Measurements from ENCODE around the gene BRD1. TPM values are rescaled to one million over a fixed set of nuclear protein-coding genes. Genes with fewer than 3 reads are reported as not detected.

The BRD1 gene
- polyA plus RNA-seq, 1 experiment: 4.6 TPM

DNA sequence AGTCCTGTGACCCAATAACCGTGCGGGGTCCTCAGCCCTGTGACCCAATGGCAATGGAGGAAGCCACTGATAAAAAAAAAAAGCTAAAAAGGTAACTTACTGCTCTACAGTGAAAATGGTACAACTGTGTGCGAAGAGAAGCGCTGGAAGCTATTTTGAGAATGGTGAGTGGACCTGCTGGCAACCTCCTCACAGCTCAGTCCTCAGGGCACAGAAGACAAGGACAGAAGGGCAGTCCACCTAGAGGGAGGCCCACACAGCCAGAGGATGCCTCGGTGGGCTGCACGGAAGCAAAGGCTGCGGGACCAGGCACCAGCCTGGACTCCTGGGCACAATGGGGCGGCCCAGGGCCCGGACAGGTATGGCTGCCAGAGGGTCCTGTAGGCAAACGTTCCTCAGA lies 35.6 kb downstream of the BRD1 start:
- Histone ChIP-seq H3K27ac (ENCODE audit: low read depth, low read length) (no peak overlapping the region), H3K9me3 (ENCODE audit: control insufficient read depth, insufficient read depth, low read length) (no peaks in the 10 kb centered on the region; the same call in 1 of the 2 replicates), H3K4me3 (ENCODE audit: low read depth, low read length) (no peak overlapping the region), H3K27me3 (ENCODE audit: control insufficient read depth, insufficient read depth, low read length) (no peaks in the 10 kb centered on the region)
- DNase-seq (ENCODE audit: low read depth, low spot score): no peak
- CTCF ChIA-PET: no interaction called here
- POLR2A ChIA-PET: interaction anchor here (0.7 kb wide), 1 partner anchor 81 kb away, joined by 3 read pairs; no protein-coding TSS in a partner anchor
- TF ChIP-seq, protein P1, sequence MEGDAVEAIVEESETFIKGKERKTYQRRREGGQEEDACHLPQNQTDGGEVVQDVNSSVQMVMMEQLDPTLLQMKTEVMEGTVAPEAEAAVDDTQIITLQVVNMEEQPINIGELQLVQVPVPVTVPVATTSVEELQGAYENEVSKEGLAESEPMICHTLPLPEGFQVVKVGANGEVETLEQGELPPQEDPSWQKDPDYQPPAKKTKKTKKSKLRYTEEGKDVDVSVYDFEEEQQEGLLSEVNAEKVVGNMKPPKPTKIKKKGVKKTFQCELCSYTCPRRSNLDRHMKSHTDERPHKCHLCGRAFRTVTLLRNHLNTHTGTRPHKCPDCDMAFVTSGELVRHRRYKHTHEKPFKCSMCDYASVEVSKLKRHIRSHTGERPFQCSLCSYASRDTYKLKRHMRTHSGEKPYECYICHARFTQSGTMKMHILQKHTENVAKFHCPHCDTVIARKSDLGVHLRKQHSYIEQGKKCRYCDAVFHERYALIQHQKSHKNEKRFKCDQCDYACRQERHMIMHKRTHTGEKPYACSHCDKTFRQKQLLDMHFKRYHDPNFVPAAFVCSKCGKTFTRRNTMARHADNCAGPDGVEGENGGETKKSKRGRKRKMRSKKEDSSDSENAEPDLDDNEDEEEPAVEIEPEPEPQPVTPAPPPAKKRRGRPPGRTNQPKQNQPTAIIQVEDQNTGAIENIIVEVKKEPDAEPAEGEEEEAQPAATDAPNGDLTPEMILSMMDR (IDR thresholded peaks at IDR 0.05; ENCODE audit: low read depth, low read length): no peak

DNA sequence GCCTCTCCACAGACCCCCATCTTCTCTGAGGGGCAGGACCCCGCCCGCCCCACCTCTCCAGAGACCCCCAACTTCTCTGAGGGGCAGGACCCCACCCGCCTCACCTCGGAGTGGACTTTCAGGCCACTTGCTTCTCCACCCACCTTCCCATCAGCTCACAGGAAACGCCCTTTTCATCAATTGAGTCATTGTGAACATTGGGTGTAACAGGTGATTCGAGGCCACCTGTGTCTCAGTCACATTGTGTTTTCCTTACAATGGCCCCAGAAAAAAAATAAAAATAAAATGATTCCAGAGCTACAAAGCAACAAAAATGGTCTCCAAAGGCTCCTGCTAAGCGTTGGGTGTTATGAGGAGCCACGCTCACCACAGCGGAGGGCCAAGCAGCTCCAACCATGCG lies 36.0 kb downstream of the BRD1 start:
- H3K27ac ChIP-seq (ENCODE audit: low read depth, low read length): no peak overlapping the region
- CTCF ChIA-PET: no interaction called here
- no peak for DNase-seq (ENCODE audit: low read depth, low spot score)
- POLR2A ChIA-PET: interaction anchor here (0.7 kb wide), 1 partner anchor 81 kb away, joined by 3 read pairs; no protein-coding TSS in a partner anchor
- H3K27me3 ChIP-seq (ENCODE audit: control insufficient read depth, insufficient read depth, low read length): no peaks in the 10 kb centered on the region
- no peak overlapping the region for H3K4me3 ChIP-seq (ENCODE audit: low read depth, low read length)
- no peaks in the 10 kb centered on the region; the same call in 1 of the 2 replicates for H3K9me3 ChIP-seq (ENCODE audit: control insufficient read depth, insufficient read depth, low read length)
- TF ChIP-seq, protein P1 (IDR thresholded peaks at IDR 0.05; ENCODE audit: low read depth, low read length): no peak

DNA sequence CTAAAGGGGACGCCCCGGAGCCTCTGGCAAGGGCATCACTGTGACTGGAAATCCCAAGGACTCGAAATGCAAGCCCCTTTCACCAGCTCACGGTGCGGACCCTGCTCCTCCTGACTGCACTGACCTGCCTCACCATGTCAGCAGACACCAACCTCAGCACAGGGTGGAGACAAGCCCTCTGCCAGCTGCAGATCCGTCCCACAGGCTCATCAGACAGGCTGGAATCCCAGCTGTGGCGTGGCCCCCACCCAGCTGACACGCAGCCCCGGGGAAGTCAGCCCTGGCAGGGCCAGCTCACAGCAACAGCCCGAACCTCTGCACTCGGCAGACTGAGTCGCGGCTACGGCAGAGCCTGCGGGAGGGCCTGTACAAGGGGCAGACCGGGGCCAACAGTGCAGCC lies 36.8 kb downstream of the BRD1 start:
- H3K9me3 ChIP-seq (ENCODE audit: control insufficient read depth, insufficient read depth, low read length): no peaks in the 10 kb centered on the region; the same call in 1 of the 2 replicates
- H3K4me3 ChIP-seq (ENCODE audit: low read depth, low read length): no peak overlapping the region
- TF ChIP-seq, protein P1 (IDR thresholded peaks at IDR 0.05; ENCODE audit: low read depth, low read length): no peak
- H3K27ac ChIP-seq (ENCODE audit: low read depth, low read length): peak overlapping the region; percentile 21
- ChIA-PET CTCF (no interaction called here), POLR2A (no interaction called here)
- no peak for DNase-seq (ENCODE audit: low read depth, low spot score)
- no peaks in the 10 kb centered on the region for H3K27me3 ChIP-seq (ENCODE audit: control insufficient read depth, insufficient read depth, low read length)

DNA sequence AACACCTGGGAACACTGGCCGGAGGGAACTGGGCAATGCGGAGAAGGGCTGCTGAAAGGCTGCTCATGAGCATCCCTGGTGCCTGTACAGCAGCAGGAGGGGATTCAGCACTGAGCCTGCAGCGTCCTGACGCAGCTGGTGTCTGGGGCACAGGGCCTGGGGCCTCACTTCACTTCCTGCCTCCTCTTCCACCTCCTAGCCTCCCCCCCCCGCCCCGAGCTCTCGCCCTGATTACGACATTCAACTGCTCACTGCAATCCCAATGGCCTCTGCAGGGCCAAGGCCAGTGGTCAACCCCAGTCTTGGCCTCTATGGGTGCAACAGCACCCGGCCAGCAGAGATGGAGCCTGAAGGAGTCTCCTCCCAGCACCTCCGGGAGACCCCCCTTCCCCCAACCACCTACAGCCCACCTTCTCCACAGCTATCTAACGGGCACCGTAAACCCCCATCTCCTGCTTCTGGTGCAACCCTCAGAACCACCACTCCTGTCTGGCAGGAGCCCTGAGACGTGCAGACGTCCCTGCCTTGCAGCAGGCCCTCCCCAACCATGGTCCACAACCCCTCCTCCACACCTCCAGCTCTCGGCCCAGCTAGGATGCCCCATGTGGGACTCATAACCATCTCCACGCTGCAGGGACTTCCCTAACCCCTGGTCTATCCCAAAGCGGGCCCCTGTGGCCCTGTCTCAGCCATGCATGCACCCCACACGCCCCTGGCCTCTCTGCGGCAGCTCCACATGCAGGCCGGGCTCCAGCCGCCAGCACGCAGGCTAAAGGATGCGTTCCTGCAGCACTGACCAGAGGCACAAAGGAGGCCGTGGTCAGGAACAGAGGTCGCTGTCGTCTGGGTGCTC lies 38.2 kb downstream of the BRD1 start:
- Histone ChIP-seq H3K4me3 (ENCODE audit: low read depth, low read length) (no peak overlapping the region), H3K27ac (ENCODE audit: low read depth, low read length) (no peak overlapping the region), H3K9me3 (ENCODE audit: control insufficient read depth, insufficient read depth, low read length) (no peaks in the 10 kb centered on the region; the same call in 1 of the 2 replicates), H3K27me3 (ENCODE audit: control insufficient read depth, insufficient read depth, low read length) (no peaks in the 10 kb centered on the region)
- ChIA-PET CTCF (interaction anchor here (0.6 kb wide), 1 partner anchor 189 kb away, joined by 4 read pairs; no protein-coding TSS in a partner anchor), POLR2A (interaction anchor here (0.6 kb wide), 1 partner anchor 230 kb away, joined by 4 read pairs; no protein-coding TSS in a partner anchor)
- DNase-seq (ENCODE audit: low read depth, low spot score): no peak
- TF ChIP-seq, protein P1 (IDR thresholded peaks at IDR 0.05; ENCODE audit: low read depth, low read length): no peak

DNA sequence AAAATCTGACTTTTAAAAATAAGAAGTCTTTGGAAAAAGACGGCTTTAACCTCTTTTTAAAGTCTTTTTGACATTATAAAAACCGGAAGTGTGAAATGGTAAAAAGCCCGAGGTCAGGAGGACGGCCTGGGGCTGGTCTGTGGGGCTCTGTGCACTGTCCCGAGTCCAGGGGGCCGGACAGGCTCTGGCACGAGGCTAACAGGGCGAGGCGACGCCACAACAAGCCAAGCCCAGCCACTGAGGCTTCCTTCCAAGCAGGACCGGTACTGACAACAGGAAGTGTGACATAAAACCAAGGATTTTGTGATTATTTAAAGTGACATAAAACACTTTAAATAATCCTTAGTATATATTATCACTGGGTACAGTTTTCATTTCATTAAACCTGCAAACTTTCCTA lies 39.2 kb downstream of the BRD1 start:
- TF ChIP-seq, protein P1 (IDR thresholded peaks at IDR 0.05; ENCODE audit: low read depth, low read length): no peak
- Histone ChIP-seq H3K27ac (ENCODE audit: low read depth, low read length) (no peak overlapping the region), H3K4me3 (ENCODE audit: low read depth, low read length) (no peak overlapping the region), H3K9me3 (ENCODE audit: control insufficient read depth, insufficient read depth, low read length) (no peaks in the 10 kb centered on the region; the same call in 1 of the 2 replicates), H3K27me3 (ENCODE audit: control insufficient read depth, insufficient read depth, low read length) (no peaks in the 10 kb centered on the region)
- ChIA-PET POLR2A (no interaction called here), CTCF (no interaction called here)
- DNase-seq (ENCODE audit: low read depth, low spot score): no peak
